Right atrium auricular region (tissue), 2 donors: ENCODE measurements around the gene MIEN1. TPM values are rescaled to one million over a fixed set of nuclear protein-coding genes. Genes with fewer than 3 reads are reported as not detected.

Experiments
- DNase-seq: peaks from one replicate; pipeline ENCODE4 v3.0.0-alpha.2; 2019; ENCODE audit warnings: low spot score
- H3K27ac ChIP-seq, 2 donors: fragments of 200-600 bp; sonication (generic); 1 replicate in 1 of 2; 2 replicates in 1 of 2; pipeline ENCODE4 v1.5.1; 2016 to 2019
- H3K27me3 ChIP-seq, 2 donors: fragments of 200-600 bp; sonication (generic); one replicate each; pipeline versions ENCODE4 v1.5.1 to v1.6.0; 2017 to 2019
- H3K36me3 ChIP-seq: fragments of 200-600 bp; sonication (generic); one replicate; pipeline ENCODE4 v1.5.1; 2016
- H3K4me1 ChIP-seq, 2 donors: fragments of 200-600 bp; sonication (generic); one replicate each; pipeline versions ENCODE4 v1.5.1 to v1.6.0; 2017 to 2019
- H3K4me3 ChIP-seq, 2 donors: fragments of 200-600 bp; sonication (generic); 1 replicate in 1 of 2; 2 replicates in 1 of 2; pipeline ENCODE4 v1.5.1; 2017 to 2019; ENCODE audit warnings: mild to moderate bottlenecking in 1 of 2, moderate library complexity in 1 of 2
- H3K9me3 ChIP-seq, 2 donors: fragments of 200-600 bp; sonication (generic); one replicate each; pipeline ENCODE4 v1.5.1; 2019
- CTCF ChIP-seq, 2 donors: fragments of 200-600 bp; sonication (generic); IDR thresholded peaks; one replicate each; pipeline ENCODE4 v1.5.1; 2019; ENCODE audit warnings: antibody characterized with exemption in 2 of 2
- total RNA-seq, 2 donors: library from RNA; depleted of rRNA; stranded (reverse); fragments of >200 nt; gene quantifications; one replicate each; pipeline ENCODE4 v1.1.0, GENCODE V29; 2016

MIEN1 gene
- total RNA-seq, 2 donors from 2014 or later: 77.5 to 77.8 TPM

DNA sequence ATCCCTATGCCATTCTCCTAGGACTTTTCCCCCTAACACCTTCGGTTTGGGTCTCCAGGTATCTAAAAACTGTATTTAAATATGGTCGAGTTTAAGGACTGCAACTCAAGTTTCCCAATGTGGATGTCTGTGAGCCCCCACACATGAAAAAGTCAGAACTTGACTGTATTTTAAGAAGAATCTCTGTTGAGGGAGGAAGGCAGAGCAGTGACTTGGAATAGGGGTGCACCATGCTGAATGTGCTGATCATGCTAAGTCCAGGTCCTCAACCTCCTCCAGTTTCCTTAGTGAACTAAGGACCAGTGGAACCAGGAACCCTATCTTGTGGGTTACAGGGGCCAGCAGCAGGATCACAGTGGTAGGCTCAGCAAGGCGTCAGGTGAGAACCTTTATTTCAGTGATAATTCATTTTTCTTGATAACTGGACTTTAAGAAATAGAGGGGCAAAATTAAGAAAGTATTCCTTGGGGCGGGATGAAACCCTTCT lies 26.9 kb upstream of the MIEN1 start:
- DNase-seq: no peak
- peaks cover 0 to 18% of the 10 kb centered on the region in 2 donors for H3K4me1 ChIP-seq
- no peak overlapping the region for H3K27ac ChIP-seq
- H3K9me3 ChIP-seq: no peaks in the 10 kb centered on the region
- no peaks in the 10 kb centered on the region for H3K27me3 ChIP-seq
- no peak overlapping the region for H3K4me3 ChIP-seq
- H3K36me3 ChIP-seq: no peaks in the 10 kb centered on the region
- no peak for TF ChIP-seq CTCF (IDR thresholded peaks at IDR 0.05)

DNA sequence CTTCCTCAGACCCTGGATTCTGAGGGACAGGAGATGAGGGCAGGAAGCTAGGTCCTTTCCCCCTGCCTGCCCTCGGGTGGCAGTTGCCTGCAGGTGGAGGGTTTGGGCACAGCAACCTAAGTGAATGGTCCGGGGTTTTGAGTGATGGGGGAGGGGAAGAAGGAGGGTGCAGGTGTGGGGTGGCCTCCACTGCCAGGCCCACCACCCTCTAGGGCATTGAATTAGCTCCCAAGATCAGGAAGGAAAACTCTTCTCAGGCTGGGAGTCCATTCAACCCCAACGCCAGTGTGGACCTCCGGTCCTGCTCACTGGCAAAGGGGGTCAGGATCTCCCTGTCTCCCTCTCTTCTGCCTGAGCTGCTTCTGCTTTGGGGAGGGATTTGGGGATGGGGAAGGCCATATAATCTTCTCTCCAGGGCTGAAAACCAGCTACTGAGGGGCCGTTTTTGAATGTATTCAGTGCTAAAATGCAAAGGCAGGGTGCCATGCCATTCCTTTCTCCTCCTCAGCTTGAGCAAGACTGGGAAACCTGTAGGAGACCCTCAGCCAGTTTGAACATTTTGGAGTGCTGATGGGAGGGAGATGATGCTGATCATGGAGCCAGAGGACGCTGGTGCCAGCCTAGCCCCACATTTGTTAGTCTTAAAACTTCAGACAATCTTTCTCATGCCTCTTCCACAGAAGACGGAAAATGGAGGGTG lies 26.2 kb upstream of the MIEN1 start:
- Histone ChIP-seq H3K9me3 (no peaks in the 10 kb centered on the region), H3K27ac (no peak overlapping the region), H3K4me3 (no peak overlapping the region), H3K27me3 (no peaks in the 10 kb centered on the region), H3K36me3 (no peaks in the 10 kb centered on the region), H3K4me1 (peaks cover 0 to 18% of the 10 kb centered on the region in 2 donors)
- no peak for TF ChIP-seq CTCF (IDR thresholded peaks at IDR 0.05)
- DNase-seq: no peak

- Histone ChIP-seq H3K4me3 (no peak overlapping the region), H3K27me3 (no peaks in the 10 kb centered on the region)
- TF ChIP-seq CTCF (IDR thresholded peaks at IDR 0.05): no peak
These were observed 25.4 kb upstream of the MIEN1 start for GRCh38 chr17:39755554-39756379.

DNA sequence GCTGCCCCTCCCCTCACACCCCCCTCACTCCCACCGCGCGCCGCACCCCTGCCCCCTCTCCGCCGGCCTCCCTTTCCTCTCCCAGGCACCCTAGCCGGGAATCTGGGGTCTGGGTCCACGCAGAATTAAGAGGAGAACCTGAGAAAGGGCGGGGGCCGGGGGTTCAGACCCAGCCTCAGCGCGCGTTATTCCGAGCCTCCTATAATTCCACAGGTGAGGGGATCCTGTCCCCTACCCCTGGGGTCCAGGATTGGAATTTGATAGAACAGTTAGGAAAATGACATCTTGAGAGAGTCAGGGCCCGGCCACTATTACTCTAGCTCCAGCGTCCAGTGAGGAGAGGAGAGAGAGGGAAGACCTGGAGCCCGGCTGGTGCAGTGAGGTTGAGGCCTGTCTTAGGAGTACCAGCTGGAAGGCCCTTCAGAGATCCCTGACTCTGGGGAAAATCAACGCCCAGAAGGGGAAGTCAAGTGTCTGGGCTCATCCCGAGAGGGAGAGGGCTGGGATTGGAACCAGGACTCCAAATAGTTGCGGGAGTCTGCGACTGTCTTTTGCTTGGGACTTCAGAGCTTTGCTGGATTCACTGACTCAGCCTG lies 24.7 kb upstream of the MIEN1 start:
- no peak for DNase-seq
- Histone ChIP-seq H3K27me3 (no peaks in the 10 kb centered on the region), H3K4me3 (peak overlapping the region; percentile 42 to 72), H3K36me3 (no peaks in the 10 kb centered on the region), H3K4me1 (peaks cover 0 to 25% of the 10 kb centered on the region in 2 donors), H3K27ac (peak overlapping the region; percentile 86 to 91), H3K9me3 (no peaks in the 10 kb centered on the region)
- TF ChIP-seq CTCF (IDR thresholded peaks at IDR 0.05): no peak

More at GRCh38 chr17:39755554-39756379, 25.4 kb upstream of the MIEN1 start:
- Histone ChIP-seq H3K4me1 (peaks cover 0 to 18% of the 10 kb centered on the region in 2 donors), H3K9me3 (no peaks in the 10 kb centered on the region), H3K27ac (peak overlapping the region; percentile 86 to 91), H3K36me3 (no peaks in the 10 kb centered on the region)
- DNase-seq: no peak

DNA sequence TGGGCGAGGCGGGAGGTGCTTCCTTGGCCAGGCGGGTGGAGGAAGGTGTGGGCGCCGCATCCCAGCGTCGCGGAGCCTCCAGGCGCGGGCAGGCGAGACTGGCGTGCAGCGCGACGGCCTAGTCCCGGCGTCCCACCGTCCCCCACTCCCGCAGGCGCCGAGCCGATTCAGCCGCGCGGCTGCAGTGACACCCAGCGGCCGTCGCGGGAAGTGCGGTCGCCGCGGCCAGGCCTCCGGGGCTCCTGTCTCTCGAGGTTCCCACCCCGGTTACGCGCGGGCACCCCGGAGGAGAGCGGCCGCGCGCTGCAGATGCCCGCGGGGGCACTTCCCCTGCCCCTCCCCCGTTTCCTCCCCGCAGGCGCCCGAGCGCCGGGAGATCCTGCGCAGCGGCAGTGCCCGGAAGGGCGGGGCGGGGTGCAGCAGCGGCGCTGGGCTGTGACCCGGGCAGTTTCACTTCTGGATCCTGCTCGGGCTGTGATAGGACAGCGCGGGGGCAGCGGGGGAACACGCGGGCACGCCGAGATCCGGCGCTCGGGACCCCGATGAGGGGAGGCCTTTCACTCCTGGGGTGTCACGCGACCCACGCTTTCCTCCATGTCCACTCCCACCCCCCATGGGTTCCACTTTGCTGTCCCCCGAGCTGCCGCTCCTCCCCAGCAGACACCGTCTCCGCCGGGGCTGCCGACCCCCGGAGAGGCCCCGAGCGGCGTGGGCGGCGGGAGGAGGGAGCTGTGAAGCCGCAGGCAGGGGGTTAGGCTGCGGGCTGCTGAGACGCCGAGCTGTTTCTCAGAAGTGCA lies 24.0 kb upstream of the MIEN1 start:
- TF ChIP-seq CTCF (IDR thresholded peaks at IDR 0.05): peak; percentile 98 to 99
- DNase-seq: peak; percentile 89
- no peaks in the 10 kb centered on the region for H3K27me3 ChIP-seq
- H3K27ac ChIP-seq: peak overlapping the region; percentile 86 to 91
- H3K4me1 ChIP-seq: peaks cover 0 to 28% of the 10 kb centered on the region in 2 donors
- no peaks in the 10 kb centered on the region for H3K9me3 ChIP-seq
- peak overlapping the region; percentile 42 to 72 for H3K4me3 ChIP-seq
- H3K36me3 ChIP-seq: no peaks in the 10 kb centered on the region
